ENCODE measurements around the gene C9orf57. TPM values are rescaled to one million over a fixed set of nuclear protein-coding genes. Genes with fewer than 3 reads are reported as not detected.

C9orf57 gene
- total RNA-seq, 2 donors from 2014 or later = not detected

- intact Hi-C loops (cut with DNase I) = no loop called here
- Histone ChIP-seq H3K27ac (no peak overlapping the region), H3K27me3 (no peaks in the 10 kb centered on the region), H3K9me3 (no peaks in the 10 kb centered on the region), H3K4me1 (no peaks in the 10 kb centered on the region), H3K4me3 (no peak overlapping the region), H3K36me3 (no peaks in the 10 kb centered on the region), H3K9ac (ENCODE audit: low read depth in 2 of 2, low read length in 2 of 2) (no peak overlapping the region)
- TF ChIP-seq CTCF (IDR thresholded peaks at IDR 0.05) = no peak
- DNase-seq = no peak
These were observed 4.7 kb upstream of the C9orf57 start for GRCh38 chr9:72065076-72065475.

GRCh38 chr9:72052122-72052521 lies 8.3 kb downstream of the C9orf57 start:
- no peaks in the 10 kb centered on the region for H3K4me1 ChIP-seq
- intact Hi-C loops (cut with DNase I) = no loop called here
- no peak overlapping the region for H3K4me3 ChIP-seq
- no peaks in the 10 kb centered on the region for H3K36me3 ChIP-seq
- DNase-seq = no peak
- H3K27me3 ChIP-seq = no peaks in the 10 kb centered on the region
- no peaks in the 10 kb centered on the region for H3K9me3 ChIP-seq
- no peak overlapping the region for H3K27ac ChIP-seq
- TF ChIP-seq CTCF (IDR thresholded peaks at IDR 0.05) = no peak
- no peak overlapping the region for H3K9ac ChIP-seq (ENCODE audit: low read depth in 2 of 2, low read length in 2 of 2)

GRCh38 chr9:72048850-72049249 lies 11.6 kb downstream of the C9orf57 start:
- H3K27me3 ChIP-seq = no peaks in the 10 kb centered on the region
- no peak overlapping the region for H3K9ac ChIP-seq (ENCODE audit: low read depth in 2 of 2, low read length in 2 of 2)
- intact Hi-C loops (cut with DNase I) = no loop called here
- H3K9me3 ChIP-seq = no peaks in the 10 kb centered on the region
- no peak for DNase-seq
- TF ChIP-seq CTCF (IDR thresholded peaks at IDR 0.05) = no peak
- no peak overlapping the region for H3K4me3 ChIP-seq
- H3K4me1 ChIP-seq = no peaks in the 10 kb centered on the region
- H3K27ac ChIP-seq = no peak overlapping the region
- H3K36me3 ChIP-seq = no peaks in the 10 kb centered on the region

GRCh38 chr9:72046630-72047456 lies 13.6 kb downstream of the C9orf57 start:
- H3K36me3 ChIP-seq = no peaks in the 10 kb centered on the region
- no peaks in the 10 kb centered on the region for H3K9me3 ChIP-seq
- no peak for DNase-seq
- intact Hi-C loops (cut with DNase I) = no loop called here
- no peak overlapping the region for H3K27ac ChIP-seq
- H3K4me3 ChIP-seq = no peak overlapping the region
- H3K9ac ChIP-seq (ENCODE audit: low read depth in 2 of 2, low read length in 2 of 2) = no peak overlapping the region
- no peaks in the 10 kb centered on the region for H3K27me3 ChIP-seq
- TF ChIP-seq CTCF (IDR thresholded peaks at IDR 0.05) = no peak
- no peaks in the 10 kb centered on the region for H3K4me1 ChIP-seq

- no peak for TF ChIP-seq CTCF (IDR thresholded peaks at IDR 0.05)
- no peaks in the 10 kb centered on the region for H3K36me3 ChIP-seq
- no peak overlapping the region for H3K27ac ChIP-seq
- H3K27me3 ChIP-seq = no peaks in the 10 kb centered on the region
- no peak overlapping the region for H3K4me3 ChIP-seq
- H3K4me1 ChIP-seq = no peaks in the 10 kb centered on the region
- no peak for DNase-seq
- intact Hi-C loops (cut with DNase I) = no loop called here
- no peak overlapping the region for H3K9ac ChIP-seq (ENCODE audit: low read depth in 2 of 2, low read length in 2 of 2)
- no peaks in the 10 kb centered on the region for H3K9me3 ChIP-seq
These were observed 16.3 kb downstream of the C9orf57 start for GRCh38 chr9:72044095-72044494.
